ENCODE data around the gene HDAC9. TPM values are rescaled to one million over a fixed set of nuclear protein-coding genes. Genes with fewer than 3 reads are reported as not detected.

HDAC9 gene
- total RNA-seq, 2 donors from 2014 or later: 8.3 to 31.9 TPM

DNA sequence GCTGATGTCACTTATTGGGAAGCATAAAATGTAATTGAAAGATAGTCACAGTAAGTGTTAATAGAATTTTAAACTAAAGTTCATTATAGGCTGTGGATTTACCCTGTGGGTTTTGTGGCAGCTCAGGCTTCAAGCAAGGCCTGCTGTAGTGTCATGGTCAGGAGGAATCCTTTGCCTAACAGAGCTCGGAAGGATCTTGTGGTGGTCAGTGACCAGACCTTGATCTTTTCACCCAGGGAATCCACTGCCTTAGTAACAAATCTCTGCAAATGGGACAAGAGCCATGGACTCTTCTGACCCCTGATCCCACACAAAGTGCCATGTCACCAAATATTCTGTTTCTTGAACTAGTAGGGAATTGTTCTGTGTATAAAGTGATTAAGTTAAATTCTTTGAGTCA, 20.6 kb upstream of the HDAC9 start:
- no peaks in the 10 kb centered on the region for H3K36me3 ChIP-seq

DNA sequence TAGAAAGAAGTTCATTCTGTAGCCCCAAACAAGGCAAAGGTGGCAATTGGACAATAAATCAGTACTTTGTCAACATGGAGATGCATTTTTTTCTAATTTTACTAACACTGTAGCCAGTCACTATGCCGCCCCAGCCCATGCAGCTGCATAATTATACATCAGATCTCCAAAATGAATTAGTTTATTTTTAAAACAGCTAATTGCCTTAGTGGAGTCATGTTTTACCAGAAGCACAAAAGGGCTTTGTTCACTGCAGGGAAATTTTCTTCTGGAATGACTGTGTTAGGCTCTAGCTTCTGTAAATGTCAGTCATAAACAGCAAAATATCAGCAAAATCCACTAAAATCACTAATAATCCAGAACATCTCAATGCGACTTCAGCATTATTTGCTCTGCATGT, 20.1 kb upstream of the HDAC9 start:
- H3K36me3 ChIP-seq: no peaks in the 10 kb centered on the region
- 80% methylated on average over 2 of the region's 2 CpGs for WGBS
- TF ChIP-seq, protein P1, sequence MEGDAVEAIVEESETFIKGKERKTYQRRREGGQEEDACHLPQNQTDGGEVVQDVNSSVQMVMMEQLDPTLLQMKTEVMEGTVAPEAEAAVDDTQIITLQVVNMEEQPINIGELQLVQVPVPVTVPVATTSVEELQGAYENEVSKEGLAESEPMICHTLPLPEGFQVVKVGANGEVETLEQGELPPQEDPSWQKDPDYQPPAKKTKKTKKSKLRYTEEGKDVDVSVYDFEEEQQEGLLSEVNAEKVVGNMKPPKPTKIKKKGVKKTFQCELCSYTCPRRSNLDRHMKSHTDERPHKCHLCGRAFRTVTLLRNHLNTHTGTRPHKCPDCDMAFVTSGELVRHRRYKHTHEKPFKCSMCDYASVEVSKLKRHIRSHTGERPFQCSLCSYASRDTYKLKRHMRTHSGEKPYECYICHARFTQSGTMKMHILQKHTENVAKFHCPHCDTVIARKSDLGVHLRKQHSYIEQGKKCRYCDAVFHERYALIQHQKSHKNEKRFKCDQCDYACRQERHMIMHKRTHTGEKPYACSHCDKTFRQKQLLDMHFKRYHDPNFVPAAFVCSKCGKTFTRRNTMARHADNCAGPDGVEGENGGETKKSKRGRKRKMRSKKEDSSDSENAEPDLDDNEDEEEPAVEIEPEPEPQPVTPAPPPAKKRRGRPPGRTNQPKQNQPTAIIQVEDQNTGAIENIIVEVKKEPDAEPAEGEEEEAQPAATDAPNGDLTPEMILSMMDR (IDR thresholded peaks at IDR 0.05): no peak
- no peak for TF ChIP-seq POLR2AphosphoS5 (IDR thresholded peaks at IDR 0.05)
- TF ChIP-seq POLR2A (IDR thresholded peaks at IDR 0.05): no peak
- no peaks in the 10 kb centered on the region for H3K4me1 ChIP-seq (replicated peaks)
- no peaks in the 10 kb centered on the region for H3K27me3 ChIP-seq (replicated peaks; ENCODE audit: insufficient read depth)
- no peak overlapping the region for H3K4me3 ChIP-seq
- DNase-seq (ENCODE audit: low spot score): no peak
- no peaks in the 10 kb centered on the region for H3K9me3 ChIP-seq
- intact Hi-C loops (cut with DNase I): no loop called here
- H3K27ac ChIP-seq: no peak overlapping the region

More for the DNA sequence above, 20.6 kb upstream of the HDAC9 start:
- no peaks in the 10 kb centered on the region for H3K9me3 ChIP-seq
- TF ChIP-seq POLR2A (IDR thresholded peaks at IDR 0.05) (no peak), POLR2AphosphoS5 (IDR thresholded peaks at IDR 0.05) (no peak)
- TF ChIP-seq, protein P1 (IDR thresholded peaks at IDR 0.05): no peak
- no peak for DNase-seq (ENCODE audit: low spot score)
- WGBS: 84% methylated on average over 1 of the region's 1 CpG
- no peaks in the 10 kb centered on the region for H3K27me3 ChIP-seq (replicated peaks; ENCODE audit: insufficient read depth)
- H3K4me1 ChIP-seq (replicated peaks): no peaks in the 10 kb centered on the region
- no peak overlapping the region for H3K4me3 ChIP-seq
- intact Hi-C loops (cut with DNase I): no loop called here
- no peak overlapping the region for H3K27ac ChIP-seq

DNA sequence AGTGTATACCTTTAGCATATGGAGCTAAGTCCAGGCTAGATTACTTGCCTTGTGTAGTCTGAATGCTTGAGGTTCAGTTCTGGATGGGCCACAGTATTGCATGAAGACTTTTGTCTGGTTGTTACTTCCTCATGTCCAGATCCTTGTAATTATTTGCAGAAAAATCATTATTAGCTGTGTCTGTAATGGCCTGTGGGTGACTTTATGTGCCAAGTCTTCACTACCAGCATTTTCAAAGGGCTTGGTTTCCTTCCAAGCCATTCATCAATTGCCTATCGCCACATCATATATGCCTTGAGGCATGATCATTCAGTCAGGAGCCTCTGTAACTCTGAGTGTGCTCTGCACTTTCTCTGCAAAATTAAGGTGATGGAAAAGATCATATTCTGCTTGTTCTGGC, 13.8 kb upstream of the HDAC9 start:
- intact Hi-C loops (cut with DNase I): no loop called here
- 93% methylated on average over 1 of the region's 1 CpG for WGBS
- DNase-seq (ENCODE audit: low spot score): no peak

DNA sequence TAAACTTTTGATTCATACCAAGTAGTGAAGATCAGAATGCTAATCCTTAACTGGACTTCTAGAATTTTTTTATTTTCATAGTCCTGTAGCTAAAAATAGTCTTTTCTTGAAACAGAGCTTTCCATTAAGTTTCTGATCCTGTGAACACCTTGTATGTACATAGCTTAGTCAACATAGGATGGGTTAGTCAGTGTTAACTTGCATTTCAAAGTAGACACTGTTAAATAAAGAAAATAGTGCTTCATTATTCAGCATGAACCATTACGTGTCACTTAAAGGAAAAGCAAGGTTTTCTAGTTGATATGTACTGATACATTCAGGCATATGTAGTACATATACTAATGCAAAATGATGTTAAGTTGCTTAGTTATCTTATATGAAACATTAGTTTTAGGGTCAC, 7.5 kb upstream of the HDAC9 start:
- 76% methylated on average over 1 of the region's 1 CpG for WGBS

More for the DNA sequence above, 13.8 kb upstream of the HDAC9 start:
- no peaks in the 10 kb centered on the region for H3K9me3 ChIP-seq
- no peaks in the 10 kb centered on the region for H3K36me3 ChIP-seq
- no peak overlapping the region for H3K4me3 ChIP-seq
- no peak overlapping the region for H3K27ac ChIP-seq
- no peaks in the 10 kb centered on the region for H3K27me3 ChIP-seq (replicated peaks; ENCODE audit: insufficient read depth)
- TF ChIP-seq, protein P1 (IDR thresholded peaks at IDR 0.05): no peak
- TF ChIP-seq POLR2AphosphoS5 (IDR thresholded peaks at IDR 0.05): no peak
- TF ChIP-seq POLR2A (IDR thresholded peaks at IDR 0.05): no peak
- H3K4me1 ChIP-seq (replicated peaks): no peaks in the 10 kb centered on the region

DNA sequence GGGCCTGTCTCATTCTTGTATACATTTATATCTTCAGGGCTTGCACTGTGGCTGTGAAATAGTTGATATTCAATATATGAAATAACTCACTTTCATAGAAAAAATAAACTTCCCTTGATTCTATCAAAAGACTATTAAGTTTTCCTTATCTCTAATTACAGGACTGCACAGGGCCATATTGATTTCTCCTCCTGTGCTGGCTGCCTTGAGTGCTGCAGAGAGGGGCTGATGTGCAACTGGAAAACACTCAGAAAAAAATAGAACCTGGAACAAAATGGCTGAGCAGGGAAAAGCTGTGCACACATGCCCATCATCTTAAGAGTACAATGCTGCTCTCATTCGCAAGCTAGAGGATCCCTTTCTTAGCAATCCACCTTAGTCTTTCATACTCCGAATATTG, 5.9 kb upstream of the HDAC9 start:
- TF ChIP-seq POLR2A (IDR thresholded peaks at IDR 0.05) (no peak), POLR2AphosphoS5 (IDR thresholded peaks at IDR 0.05) (no peak)
- TF ChIP-seq, protein P1 (IDR thresholded peaks at IDR 0.05): no peak
- WGBS: 97% methylated on average over 2 of the region's 2 CpGs
- DNase-seq (ENCODE audit: low spot score): no peak
- Histone ChIP-seq H3K9me3 (no peaks in the 10 kb centered on the region), H3K27me3 (replicated peaks; ENCODE audit: insufficient read depth) (no peaks in the 10 kb centered on the region), H3K36me3 (no peaks in the 10 kb centered on the region), H3K27ac (no peak overlapping the region), H3K4me3 (no peak overlapping the region), H3K4me1 (replicated peaks) (no peaks in the 10 kb centered on the region)
- intact Hi-C loops (cut with DNase I): no loop called here

More for the DNA sequence above, 7.5 kb upstream of the HDAC9 start:
- no peaks in the 10 kb centered on the region for H3K27me3 ChIP-seq (replicated peaks; ENCODE audit: insufficient read depth)
- no peaks in the 10 kb centered on the region for H3K36me3 ChIP-seq
- H3K4me3 ChIP-seq: no peak overlapping the region
- H3K9me3 ChIP-seq: no peaks in the 10 kb centered on the region
- TF ChIP-seq, protein P1 (IDR thresholded peaks at IDR 0.05): no peak
- TF ChIP-seq POLR2AphosphoS5 (IDR thresholded peaks at IDR 0.05): no peak
- no peak for TF ChIP-seq POLR2A (IDR thresholded peaks at IDR 0.05)
- H3K27ac ChIP-seq: no peak overlapping the region
- DNase-seq (ENCODE audit: low spot score): no peak
- H3K4me1 ChIP-seq (replicated peaks): no peaks in the 10 kb centered on the region
- intact Hi-C loops (cut with DNase I): no loop called here

Measured in prostate gland (tissue), 2 donors.